GM19043 (cell line): ENCODE results near the gene PPP2R1B.
"Not testable (repeated sequence)": the region's sequence is repeated elsewhere in the genome, so short reads cannot be mapped to it uniquely, and the experiment has no call there.

Experiments used
- ATAC-seq: cut with Tn5 transposase; IDR thresholded peaks from one replicate; pipeline ENCODE4 v1.9.1; 2021; ENCODE audit warnings: low read depth; ENCODE audit not compliant: unreplicated experiment

The PPP2R1B gene

GRCh38 chr11:111729071-111729830, 36.9 kb downstream of the PPP2R1B start:
- ATAC-seq, result no peak

GRCh38 chr11:111727431-111727830, 38.8 kb downstream of the PPP2R1B start:
- ATAC-seq, result no peak

GRCh38 chr11:111726301-111726713, 39.9 kb downstream of the PPP2R1B start:
- no peak for ATAC-seq

DNA sequence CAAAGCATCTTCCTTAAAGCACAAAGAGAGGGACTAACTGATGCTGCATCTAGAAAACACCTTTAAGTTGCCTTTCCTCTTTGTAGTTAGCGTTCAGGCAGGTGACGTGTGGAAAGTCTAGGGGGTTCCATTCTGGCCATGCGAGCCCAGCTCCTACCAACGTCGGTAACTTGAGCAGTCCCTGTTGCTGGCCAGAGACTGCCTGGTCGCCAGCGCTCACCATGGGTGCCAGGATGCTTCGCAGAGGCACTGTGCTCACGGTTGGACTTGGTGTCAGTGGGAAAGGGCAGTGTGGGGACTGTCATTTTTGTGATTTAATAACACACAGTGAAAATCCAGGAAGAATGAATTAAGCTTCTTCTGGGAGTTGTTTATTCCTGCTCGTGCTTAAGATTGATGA, 40.6 kb downstream of the PPP2R1B start:
- ATAC-seq, result no peak

GRCh38 chr11:111724615-111725129, 41.5 kb downstream of the PPP2R1B start:
- no peak for ATAC-seq

GRCh38 chr11:111723595-111723994, 42.6 kb downstream of the PPP2R1B start:
- ATAC-seq, result no peak

GRCh38 chr11:111722501-111722900, 43.7 kb downstream of the PPP2R1B start:
- no peak for ATAC-seq

DNA sequence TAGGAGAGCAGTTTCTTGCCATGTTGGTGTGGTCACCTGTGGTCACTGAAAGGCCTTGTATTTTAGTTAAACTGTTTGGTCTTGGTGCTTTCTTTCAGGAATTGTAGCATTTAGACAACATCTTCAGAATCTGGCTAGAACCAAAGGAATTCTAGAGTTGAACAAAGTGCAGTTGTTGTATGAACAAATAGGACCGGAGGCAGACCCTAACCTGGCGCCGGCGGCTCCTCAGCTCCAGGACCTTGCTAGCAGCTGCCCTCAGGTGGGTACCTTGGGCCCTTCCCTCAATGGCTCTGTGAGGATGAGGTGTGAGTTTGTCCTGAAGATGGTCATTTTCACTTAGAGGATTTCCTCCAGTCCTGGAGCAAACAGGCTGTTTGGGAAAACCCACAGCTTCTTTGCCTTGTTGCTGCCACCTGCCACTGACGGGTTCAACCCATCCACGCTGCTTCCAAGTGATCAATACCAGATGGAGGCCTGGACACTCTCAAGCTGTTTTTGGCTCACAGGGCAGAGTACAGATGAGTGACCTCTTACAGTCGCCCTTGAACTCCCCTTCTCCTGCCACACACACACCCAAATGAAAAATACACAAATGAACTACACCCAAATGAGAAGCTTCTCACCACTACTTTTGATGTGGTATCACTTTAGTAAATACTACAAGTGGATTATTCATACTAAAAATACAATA, 45.2 kb downstream of the PPP2R1B start:
- ATAC-seq, result no peak

DNA sequence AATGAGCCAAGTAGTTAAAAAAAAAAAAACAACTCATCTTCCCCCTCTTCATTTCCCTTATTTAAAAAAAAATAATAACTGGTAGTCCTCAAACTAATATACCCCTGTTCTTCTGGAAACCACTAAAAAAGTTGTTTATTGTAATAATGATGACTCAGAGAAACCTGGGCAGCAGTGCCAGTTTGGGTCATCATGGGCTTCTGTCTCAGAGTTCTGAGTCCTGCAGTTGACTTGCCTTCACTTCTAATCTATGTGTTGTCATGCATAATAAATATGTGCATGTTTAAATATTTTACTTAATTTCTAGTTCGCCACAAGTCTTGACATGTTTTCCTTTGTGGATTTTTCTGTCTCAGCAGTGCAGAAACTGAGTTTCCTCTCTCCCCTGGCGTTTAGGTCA, 46.8 kb downstream of the PPP2R1B start:
- no peak for ATAC-seq

DNA sequence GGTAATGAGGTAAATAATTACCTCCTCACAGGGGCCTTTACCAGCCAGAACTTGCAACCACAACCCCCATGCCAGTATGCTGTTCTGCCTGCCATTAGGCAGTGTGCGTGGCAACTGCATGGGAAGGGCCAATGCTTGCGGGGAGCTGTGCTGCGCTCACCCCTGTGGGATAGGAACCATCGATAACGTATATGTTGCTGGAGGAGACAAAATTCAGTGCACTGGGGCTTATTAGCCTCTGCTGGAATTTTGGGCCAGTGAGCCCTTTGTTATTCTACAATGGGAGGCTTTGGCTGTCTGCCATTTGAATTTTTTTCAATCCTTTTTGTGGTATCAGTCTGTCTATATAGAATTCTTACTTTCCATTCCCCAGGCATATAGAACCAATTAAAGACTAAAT, 47.3 kb downstream of the PPP2R1B start:
- ATAC-seq, result no peak

DNA sequence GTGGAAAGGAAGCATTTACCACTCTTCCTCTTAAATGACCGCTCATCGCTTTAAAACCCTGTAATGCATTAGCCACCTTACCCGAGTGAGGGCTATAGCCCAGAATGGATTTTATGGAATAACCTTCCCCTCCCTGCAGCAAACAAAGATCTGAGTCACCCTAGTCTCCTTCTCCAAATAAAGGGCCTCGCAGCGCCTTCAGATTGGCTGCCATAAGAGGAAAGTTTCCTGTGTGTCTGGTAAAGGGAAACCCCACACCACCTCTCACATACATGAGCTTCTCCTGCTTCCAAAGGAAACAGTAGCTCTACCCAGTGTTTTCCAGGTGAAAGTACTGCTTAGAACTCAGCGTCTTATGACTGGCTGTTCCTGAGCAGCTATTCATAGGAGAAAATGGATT, 47.8 kb downstream of the PPP2R1B start:
- ATAC-seq, result no peak

GRCh38 chr11:111717660-111718059, 48.5 kb downstream of the PPP2R1B start:
- not testable (repeated sequence) for ATAC-seq

- ATAC-seq, result no peak
Measured at GRCh38 chr11:111715142-111715816, 50.9 kb downstream of the PPP2R1B start.

DNA sequence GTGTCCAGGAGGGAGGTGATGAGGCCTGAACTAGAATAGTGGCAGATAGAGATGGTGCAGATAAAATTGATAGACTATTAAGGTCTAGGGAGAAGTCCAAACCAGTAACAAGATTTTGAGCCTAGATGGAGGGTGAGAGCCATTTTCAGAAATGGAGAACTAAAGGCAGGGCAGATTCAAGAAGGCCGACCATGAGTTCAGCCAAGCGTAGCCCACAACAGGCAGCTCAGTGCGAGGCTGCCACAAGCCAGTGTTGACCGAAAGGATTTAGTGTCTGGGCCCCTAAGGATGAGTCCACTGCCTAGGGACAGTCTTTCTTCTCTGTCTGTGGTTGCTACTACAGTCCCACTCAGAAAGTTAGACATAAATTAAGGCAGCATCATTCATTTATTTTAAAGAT, 51.7 kb downstream of the PPP2R1B start:
- no peak for ATAC-seq

DNA sequence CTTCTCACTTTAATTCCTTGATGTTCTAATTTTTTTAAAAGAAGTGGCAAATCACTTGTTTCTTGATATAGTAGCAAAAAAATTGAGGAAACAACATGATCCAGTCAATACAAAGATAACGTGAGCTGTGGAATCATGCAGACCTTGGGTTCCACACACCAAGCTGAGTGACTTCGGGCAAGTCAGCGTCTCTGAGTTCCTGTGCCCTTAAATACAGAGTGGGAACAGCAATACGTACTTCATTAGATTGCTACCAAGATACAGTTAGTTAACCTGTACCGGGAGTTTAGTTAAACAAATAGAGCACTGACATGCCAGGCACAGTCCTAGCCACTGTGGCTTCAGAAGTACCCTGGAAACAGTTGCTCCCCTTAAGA, 58.5 kb downstream of the PPP2R1B start:
- ATAC-seq, result no peak

DNA sequence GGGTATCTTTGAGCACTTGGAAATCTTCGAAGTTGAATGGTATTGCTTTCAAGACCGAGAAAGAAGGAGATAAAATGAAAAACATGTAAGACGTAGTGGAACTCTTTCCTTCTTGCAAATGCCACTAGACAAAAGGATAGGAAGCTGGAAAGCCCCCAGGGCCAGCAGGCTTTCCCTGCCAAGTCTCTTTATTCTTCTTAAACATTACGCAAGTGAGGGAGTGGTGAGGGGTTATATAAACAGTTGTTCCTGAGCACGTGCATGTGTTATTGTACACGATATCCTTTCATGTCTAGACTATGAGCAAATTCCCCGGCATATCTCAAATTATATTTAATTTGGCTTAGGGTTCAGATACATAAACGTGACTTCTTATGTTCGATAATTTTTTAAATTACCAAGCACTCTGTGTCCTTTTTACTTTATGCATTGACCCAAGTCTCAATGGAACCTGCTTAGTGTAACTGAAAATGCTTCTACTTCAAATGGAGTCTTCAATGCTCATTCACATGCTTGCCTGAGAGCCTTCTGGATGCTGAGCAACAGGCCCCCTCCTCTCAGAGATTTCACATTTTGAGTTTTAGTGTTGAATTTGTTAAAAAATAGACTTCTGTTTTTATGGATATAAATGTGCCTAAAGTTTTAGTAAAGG, 59.0 kb downstream of the PPP2R1B start:
- ATAC-seq, result no peak

DNA sequence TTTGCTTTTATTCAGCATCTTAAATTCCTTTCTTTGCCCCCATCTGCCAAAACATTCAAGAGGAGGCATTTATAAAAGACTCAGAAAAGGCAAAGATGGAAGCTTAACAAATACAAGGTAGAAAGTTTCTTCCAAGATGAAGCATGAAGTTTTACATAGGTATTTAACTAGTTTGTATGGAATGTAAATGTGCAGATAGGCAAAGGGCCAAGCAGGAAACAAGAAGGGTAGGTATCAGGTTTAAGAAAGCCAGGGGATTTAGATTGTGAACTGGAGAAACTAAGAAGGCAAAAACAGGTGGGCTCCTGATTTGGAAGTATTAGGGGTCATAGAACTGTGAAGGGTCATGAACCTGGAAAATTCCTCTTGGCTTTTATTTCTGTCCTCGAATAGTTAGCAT, 62.6 kb downstream of the PPP2R1B start:
- no peak for ATAC-seq

GRCh38 chr11:111702623-111703022, 63.6 kb downstream of the PPP2R1B start:
- ATAC-seq, result no peak

GRCh38 chr11:111700162-111700561, 66.0 kb downstream of the PPP2R1B start:
- no peak for ATAC-seq

DNA sequence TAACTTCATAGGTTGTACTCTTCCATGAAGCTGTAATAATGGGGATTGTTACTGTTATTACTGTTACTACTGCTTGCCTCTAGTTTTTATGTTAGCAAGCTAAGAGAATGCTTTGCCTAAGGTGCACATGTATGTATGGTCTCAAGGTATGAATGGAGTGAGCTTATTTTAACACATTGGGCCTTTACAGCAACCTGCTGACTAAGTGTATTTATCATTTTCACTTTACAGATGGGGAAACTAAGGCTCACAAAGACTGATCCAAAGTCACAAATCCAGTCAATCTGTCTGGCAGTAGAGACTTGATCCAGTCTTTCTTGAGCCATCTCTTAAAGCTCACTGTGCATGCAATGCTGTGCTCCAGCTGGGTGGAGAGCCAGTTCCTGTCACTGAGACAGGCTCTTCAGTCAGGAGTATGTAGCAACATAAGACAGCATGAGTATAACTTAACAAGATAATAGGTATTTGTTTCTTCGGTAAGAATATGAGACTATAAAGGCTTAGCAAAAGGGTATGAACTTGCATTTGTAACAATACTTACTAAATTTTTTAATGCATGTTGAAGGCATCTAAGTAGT, 66.5 kb downstream of the PPP2R1B start:
- ATAC-seq, result no peak
